RWPE2 (cell line): ENCODE measurements around the gene HCAR3.

Source experiments
- ATAC-seq: fragments of 200-7000 bp; cut with Tn5 transposase; 3 replicates; pipeline ENCODE4 v1.9.1; 2021; ENCODE audit warnings: low read depth
- DNase-seq: peaks from one replicate; pipeline ENCODE4 v3.0.0-alpha.2; 2020; ENCODE audit warnings: low spot score
- H3K27ac ChIP-seq: fragments of 450-650 bp; 2 replicates; pipeline ENCODE4 v1.5.1; 2017; ENCODE audit warnings: mild to moderate bottlenecking; ENCODE audit not compliant: poor library complexity, severe bottlenecking
- H3K27me3 ChIP-seq: fragments of 250-450 bp; sonication (Bioruptor Pico); 2 replicates; pipeline ENCODE4 v1.5.1; 2021; ENCODE audit warnings: mild to moderate bottlenecking, moderate library complexity; ENCODE audit not compliant: insufficient read depth, poor library complexity, severe bottlenecking
- H3K36me3 ChIP-seq: fragments of 250-450 bp; sonication (Bioruptor Pico); 2 replicates; pipeline ENCODE4 v1.5.1; 2020; ENCODE audit warnings: low read depth, mild to moderate bottlenecking, moderate library complexity
- H3K4me1 ChIP-seq: fragments of 250-450 bp; sonication (Bioruptor Pico); 2 replicates; pipeline ENCODE4 v1.5.1; 2021; ENCODE audit warnings: mild to moderate bottlenecking, moderate library complexity; ENCODE audit not compliant: insufficient read depth, poor library complexity, severe bottlenecking
- H3K4me3 ChIP-seq: fragments of 250-450 bp; sonication (Bioruptor Pico); 2 replicates; pipeline ENCODE4 v1.5.1; 2021; ENCODE audit warnings: mild to moderate bottlenecking, moderate library complexity; ENCODE audit not compliant: severe bottlenecking
- H3K9me3 ChIP-seq: fragments of 250-450 bp; sonication (Bioruptor Pico); 2 replicates; pipeline ENCODE4 v1.5.1; 2021; ENCODE audit warnings: mild to moderate bottlenecking, moderate library complexity; ENCODE audit not compliant: severe bottlenecking
- CTCF ChIP-seq: fragments of 450-650 bp; IDR thresholded peaks from one replicate; pipeline ENCODE4 v1.5.1; 2017; ENCODE audit warnings: mild to moderate bottlenecking, moderate library complexity; ENCODE audit not compliant: poor library complexity, severe bottlenecking

Gene HCAR3

GRCh38 chr12:122729583-122730214, 13.1 kb upstream of the HCAR3 start:
- H3K4me1 ChIP-seq: peaks cover 13% of the 10 kb centered on the region
- no peaks in the 10 kb centered on the region for H3K36me3 ChIP-seq
- DNase-seq (no peak), ATAC-seq (no peak)
- no peaks in the 10 kb centered on the region for H3K27me3 ChIP-seq
- no peak for TF ChIP-seq CTCF
- H3K9me3 ChIP-seq: no peaks in the 10 kb centered on the region
- peak overlapping the region; percentile 19 for H3K4me3 ChIP-seq
- no peak overlapping the region for H3K27ac ChIP-seq

- DNase-seq: no peak
- Histone ChIP-seq H3K4me3 (no peak overlapping the region), H3K9me3 (no peaks in the 10 kb centered on the region), H3K27ac (peak overlapping the region; percentile 81), H3K27me3 (no peaks in the 10 kb centered on the region), H3K4me1 (peaks cover 20% of the 10 kb centered on the region), H3K36me3 (no peaks in the 10 kb centered on the region)
- TF ChIP-seq CTCF: no peak
- peak; percentile 87 for ATAC-seq
These were observed 9.5 kb upstream of the HCAR3 start for GRCh38 chr12:122726080-122726558.

- H3K27me3 ChIP-seq: no peaks in the 10 kb centered on the region
- H3K4me3 ChIP-seq: no peak overlapping the region
- no peak for TF ChIP-seq CTCF
- H3K36me3 ChIP-seq: no peaks in the 10 kb centered on the region
- no peaks in the 10 kb centered on the region for H3K9me3 ChIP-seq
- DNase-seq (no peak), ATAC-seq (no peak)
- peaks cover 24% of the 10 kb centered on the region for H3K4me1 ChIP-seq
- peak overlapping the region; percentile 81 for H3K27ac ChIP-seq
These were observed 9.0 kb upstream of the HCAR3 start for GRCh38 chr12:122725452-122726079.

GRCh38 chr12:122724641-122725243, 8.1 kb upstream of the HCAR3 start:
- H3K4me3 ChIP-seq: no peak overlapping the region
- no peak for TF ChIP-seq CTCF
- H3K4me1 ChIP-seq: peaks cover 31% of the 10 kb centered on the region
- H3K9me3 ChIP-seq: no peaks in the 10 kb centered on the region
- ATAC-seq: no peak
- no peaks in the 10 kb centered on the region for H3K27me3 ChIP-seq
- no peaks in the 10 kb centered on the region for H3K36me3 ChIP-seq
- H3K27ac ChIP-seq: peak overlapping the region; percentile 81
- no peak for DNase-seq
